GM23338 (cell line): Measurements from ENCODE around the gene ZNF587B. TPM values are rescaled to one million over a fixed set of nuclear protein-coding genes. Genes with fewer than 3 reads are reported as not detected.

Experiments used
- ATAC-seq: fragments of 200-7000 bp; cut with Tn5 transposase; 3 replicates; pipeline ENCODE4 v1.9.1; 2020
- DNase-seq: peaks from one replicate; pipeline ENCODE4 v3.0.0-alpha.2; 2015; ENCODE audit warnings: low spot score
- H2AFZ ChIP-seq: fragments of 200-600 bp; sonication (generic); 2 replicates; pipeline ENCODE4 v1.8.0; 2016; ENCODE audit warnings: antibody characterized with exemption, mild to moderate bottlenecking, moderate library complexity
- H3F3A ChIP-seq: fragments of 200-600 bp; sonication (generic); replicated peaks from 2 replicates; pipeline ENCODE4 v1.8.0; 2017; ENCODE audit warnings: antibody characterized with exemption, mixed run types, low read depth
- H3K27ac ChIP-seq: fragments of 200-600 bp; sonication (generic); 2 replicates; pipeline ENCODE4 v1.6.1; 2016; ENCODE audit warnings: low read depth
- H3K27me3 ChIP-seq: fragments of 200-600 bp; sonication (generic); 2 replicates; pipeline ENCODE4 v1.8.0; 2016; ENCODE audit warnings: mild to moderate bottlenecking, mixed run types, moderate library complexity; ENCODE audit not compliant: insufficient read depth
- H3K36me3 ChIP-seq: fragments of 200-600 bp; sonication (generic); 2 replicates; pipeline ENCODE4 v1.8.0; 2016; ENCODE audit warnings: mild to moderate bottlenecking; ENCODE audit not compliant: insufficient read depth
- H3K4me1 ChIP-seq: fragments of 200-600 bp; sonication (generic); 2 replicates; pipeline ENCODE4 v1.8.0; 2016; ENCODE audit warnings: mild to moderate bottlenecking, moderate library complexity; ENCODE audit not compliant: insufficient read depth
- H3K4me2 ChIP-seq: fragments of 200-600 bp; sonication (generic); 2 replicates; pipeline ENCODE4 v1.7.1; 2017; ENCODE audit warnings: mixed run types
- H3K4me3 ChIP-seq: fragments of 200-600 bp; sonication (generic); 2 replicates; pipeline ENCODE4 v1.6.1; 2016; ENCODE audit warnings: mixed run types
- H3K79me2 ChIP-seq: fragments of 200-600 bp; sonication (generic); replicated peaks from 2 replicates; pipeline ENCODE4 v1.8.0; 2017; ENCODE audit warnings: mild to moderate bottlenecking; ENCODE audit not compliant: insufficient read depth
- H3K9me2 ChIP-seq: fragments of 200-600 bp; sonication (generic); 2 replicates; pipeline ENCODE4 v1.8.0; 2017; ENCODE audit not compliant: insufficient read depth
- H4K20me1 ChIP-seq: fragments of 200-600 bp; sonication (generic); replicated peaks from 2 replicates; pipeline ENCODE4 v1.8.0; 2017; ENCODE audit warnings: mild to moderate bottlenecking; ENCODE audit not compliant: insufficient read depth
- H3K27ac Mint-ChIP-seq: 2 replicates; pipeline ENCODE4 v1.8.0; 2020; ENCODE audit warnings: inconsistent platforms, mild to moderate bottlenecking, moderate library complexity, mixed read lengths
- H3K27me3 Mint-ChIP-seq: 3 replicates; pipeline ENCODE4 v1.8.0; 2022; ENCODE audit warnings: low read depth, mild to moderate bottlenecking, moderate library complexity, mixed read lengths, inconsistent platforms; ENCODE audit not compliant: insufficient read depth, poor library complexity
- H3K36me3 Mint-ChIP-seq: 3 replicates; pipeline ENCODE4 v1.8.0; 2021; ENCODE audit warnings: low read depth, mild to moderate bottlenecking, inconsistent platforms, moderate library complexity, mixed read lengths
- H3K4me1 Mint-ChIP-seq: 3 replicates; pipeline ENCODE4 v1.8.0; 2020; ENCODE audit warnings: mild to moderate bottlenecking, inconsistent platforms, mixed read lengths
- H3K4me3 Mint-ChIP-seq: 3 replicates; pipeline ENCODE4 v1.8.0; 2021; ENCODE audit warnings: moderate library complexity, mild to moderate bottlenecking, inconsistent platforms, mixed read lengths
- H3K9me3 Mint-ChIP-seq: 3 replicates; pipeline ENCODE4 v1.8.0; 2020; ENCODE audit warnings: moderate library complexity, mild to moderate bottlenecking, inconsistent platforms, mixed read lengths
- CREB1 ChIP-seq: fragments of 250-450 bp; sonication (Bioruptor Pico); IDR thresholded peaks from 2 replicates; pipeline ENCODE4 v1.5.0; 2020; ENCODE audit warnings: low read depth, mild to moderate bottlenecking, moderate library complexity
- EZH2 ChIP-seq: fragments of 200-600 bp; sonication (generic); IDR thresholded peaks from one replicate; pipeline ENCODE4 v1.8.0; 2017; ENCODE audit warnings: antibody characterized with exemption, mild to moderate bottlenecking, low read depth; ENCODE audit not compliant: unreplicated experiment
- EZH2phosphoT487 ChIP-seq: fragments of 200-600 bp; sonication (generic); IDR thresholded peaks from one replicate; pipeline ENCODE4 v1.8.1; 2018; ENCODE audit warnings: antibody characterized with exemption; ENCODE audit not compliant: unreplicated experiment
- JUNB ChIP-seq: IDR thresholded peaks from one replicate; pipeline ENCODE4 v1.6.1; 2016; ENCODE audit warnings: antibody characterized with exemption; ENCODE audit not compliant: unreplicated experiment
- NANOG ChIP-seq: IDR thresholded peaks from 2 replicates; pipeline ENCODE4 v1.6.1; 2016; ENCODE audit warnings: antibody characterized with exemption, borderline replicate concordance
- POLR2AphosphoS5 ChIP-seq: IDR thresholded peaks from 2 replicates; pipeline ENCODE4 v1.6.1; 2016; ENCODE audit warnings: antibody characterized with exemption, low read depth
- STAT1 ChIP-seq: IDR thresholded peaks from one replicate; pipeline ENCODE4 v1.6.1; 2016; ENCODE audit warnings: antibody characterized with exemption; ENCODE audit not compliant: unreplicated experiment
- ZNF114 ChIP-seq: fragments of 250-450 bp; sonication (Bioruptor Pico); IDR thresholded peaks from 2 replicates; pipeline ENCODE4 v1.5.0; 2020; ENCODE audit warnings: mild to moderate bottlenecking, moderate library complexity
- ZNF331 ChIP-seq: fragments of 250-450 bp; sonication (Bioruptor Pico); IDR thresholded peaks from 2 replicates; pipeline ENCODE4 v1.5.0; 2020; ENCODE audit warnings: low read depth, mild to moderate bottlenecking, moderate library complexity
- polyA plus RNA-seq: library from polyadenylated mRNA; unstranded; fragments of >200 nt; fragmentation: Nextera tagmentation; extraction: Ambion mirVana; gene quantifications from 2 replicates; pipeline ENCODE4 v1.2.1, GENCODE V29; 2016
- total RNA-seq: library from RNA; depleted of rRNA; stranded (reverse); fragments of >200 nt; shearing (Covaris generic); gene quantifications from 2 replicates; pipeline ENCODE4 v1.2.3, GENCODE V29; 2014
- TF ChIP-seq, protein P1 (sequence below): IDR thresholded peaks from 2 replicates; pipeline ENCODE4 v1.6.1; 2016; ENCODE audit warnings: antibody characterized with exemption
- TF ChIP-seq, protein P2 (sequence below): fragments of 250-450 bp; sonication (Bioruptor Pico); IDR thresholded peaks from 2 replicates; pipeline ENCODE4 v1.5.0; 2020; ENCODE audit warnings: mild to moderate bottlenecking, moderate library complexity
- TF ChIP-seq, protein P3 (sequence below), 2 experiments: fragments of 200-600 bp in 1 of 2; sonication (generic) in 1 of 2; conservative IDR thresholded peaks; 2 replicates each; pipeline versions ENCODE4 v1.5.1 to v1.6.1; 2016 to 2017; ENCODE audit warnings: antibody characterized with exemption in 2 of 2, low read depth in 2 of 2, mild to moderate bottlenecking in 2 of 2, moderate library complexity in 1 of 2
- TF ChIP-seq, protein P4 (sequence below): IDR thresholded peaks from one replicate; pipeline ENCODE4 v1.6.1; 2018; ENCODE audit warnings: antibody characterized with exemption; ENCODE audit not compliant: unreplicated experiment

ZNF587B gene
- total and polyA plus RNA-seq, 2 experiments from 2014 or later, result 16.6 to 62.0 TPM

DNA sequence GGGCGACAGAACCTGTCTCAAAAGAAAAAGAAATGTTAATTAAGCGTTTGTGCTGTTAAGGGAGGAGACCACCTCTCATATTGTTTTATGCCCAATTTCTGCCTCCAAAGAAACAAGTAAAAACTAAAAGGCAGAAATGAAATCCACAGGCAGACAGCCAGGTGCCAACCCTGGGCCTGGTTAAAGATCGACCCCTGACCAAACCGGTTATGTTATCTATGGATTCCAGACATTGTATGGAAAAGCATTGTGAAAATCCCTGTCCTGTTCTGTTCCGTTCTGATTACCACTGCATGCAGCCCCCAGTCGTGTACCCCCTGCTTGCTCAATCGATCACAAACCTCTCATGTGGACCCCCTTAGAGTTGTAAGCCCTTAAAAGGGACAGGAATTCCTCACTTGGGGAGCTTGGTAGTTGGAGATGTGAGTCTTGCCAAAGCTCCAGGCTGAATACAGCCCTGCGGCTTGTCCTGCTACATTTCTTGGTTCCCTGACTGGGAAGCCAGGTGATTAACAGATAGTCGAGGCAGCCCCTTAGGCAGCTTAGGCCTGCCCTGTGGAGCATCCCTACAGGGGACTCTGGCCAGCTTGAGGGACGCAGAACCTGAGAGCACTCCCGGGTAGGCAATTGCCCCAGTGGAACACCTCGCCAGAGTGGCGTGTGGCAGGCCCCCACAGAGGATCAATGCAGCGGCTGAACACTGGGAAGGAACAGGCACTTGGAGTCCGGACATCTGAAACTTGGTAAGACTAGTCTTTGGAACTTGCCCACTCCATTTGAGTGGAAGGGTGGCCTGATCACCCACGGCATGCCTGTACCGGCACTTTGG, 14.6 kb upstream of the ZNF587B start:
- peak overlapping the region; percentile 94 for H3K4me3 Mint-ChIP-seq
- H3K27ac ChIP-seq, result no peak overlapping the region
- no peak for DNase-seq

More for the DNA sequence above, 14.6 kb upstream of the ZNF587B start:
- Mint-ChIP-seq H3K27me3 (peaks cover 13% of the 10 kb centered on the region), H3K9me3 (no peaks in the 10 kb centered on the region; the same call in 2 of the 3 replicates), H3K27ac (peak overlapping the region; percentile 95), H3K36me3 (peaks cover 24% of the 10 kb centered on the region), H3K4me1 (peaks cover 33% of the 10 kb centered on the region)
- Histone ChIP-seq H3K4me1 (peaks cover 10% of the 10 kb centered on the region), H2AFZ (no peak overlapping the region), H3K4me3 (peak overlapping the region; percentile 28; the same call in 1 of the 2 replicates), H3K79me2 (peaks cover 47% of the 10 kb centered on the region), H4K20me1 (peaks cover 19% of the 10 kb centered on the region), H3K9me2 (no peaks in the 10 kb centered on the region), H3F3A (peaks cover 4% of the 10 kb centered on the region; the same call in 1 of the 2 replicates), H3K36me3 (peaks cover 12% of the 10 kb centered on the region), H3K27me3 (no peaks in the 10 kb centered on the region), H3K4me2 (peak overlapping the region; percentile 52; the same call in 1 of the 2 replicates)
- ATAC-seq, result no peak
- TF ChIP-seq, protein P1, sequence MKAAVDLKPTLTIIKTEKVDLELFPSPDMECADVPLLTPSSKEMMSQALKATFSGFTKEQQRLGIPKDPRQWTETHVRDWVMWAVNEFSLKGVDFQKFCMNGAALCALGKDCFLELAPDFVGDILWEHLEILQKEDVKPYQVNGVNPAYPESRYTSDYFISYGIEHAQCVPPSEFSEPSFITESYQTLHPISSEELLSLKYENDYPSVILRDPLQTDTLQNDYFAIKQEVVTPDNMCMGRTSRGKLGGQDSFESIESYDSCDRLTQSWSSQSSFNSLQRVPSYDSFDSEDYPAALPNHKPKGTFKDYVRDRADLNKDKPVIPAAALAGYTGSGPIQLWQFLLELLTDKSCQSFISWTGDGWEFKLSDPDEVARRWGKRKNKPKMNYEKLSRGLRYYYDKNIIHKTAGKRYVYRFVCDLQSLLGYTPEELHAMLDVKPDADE, result no peak
- TF ChIP-seq EZH2 (no peak), ZNF114 (CRISPR knock-in tag) (no peak), JUNB (no peak), POLR2AphosphoS5 (no peak), NANOG (no peak), STAT1 (no peak), EZH2phosphoT487 (no peak), CREB1 (CRISPR knock-in tag) (no peak), ZNF331 (CRISPR knock-in tag) (no peak)
- TF ChIP-seq, protein P2, sequence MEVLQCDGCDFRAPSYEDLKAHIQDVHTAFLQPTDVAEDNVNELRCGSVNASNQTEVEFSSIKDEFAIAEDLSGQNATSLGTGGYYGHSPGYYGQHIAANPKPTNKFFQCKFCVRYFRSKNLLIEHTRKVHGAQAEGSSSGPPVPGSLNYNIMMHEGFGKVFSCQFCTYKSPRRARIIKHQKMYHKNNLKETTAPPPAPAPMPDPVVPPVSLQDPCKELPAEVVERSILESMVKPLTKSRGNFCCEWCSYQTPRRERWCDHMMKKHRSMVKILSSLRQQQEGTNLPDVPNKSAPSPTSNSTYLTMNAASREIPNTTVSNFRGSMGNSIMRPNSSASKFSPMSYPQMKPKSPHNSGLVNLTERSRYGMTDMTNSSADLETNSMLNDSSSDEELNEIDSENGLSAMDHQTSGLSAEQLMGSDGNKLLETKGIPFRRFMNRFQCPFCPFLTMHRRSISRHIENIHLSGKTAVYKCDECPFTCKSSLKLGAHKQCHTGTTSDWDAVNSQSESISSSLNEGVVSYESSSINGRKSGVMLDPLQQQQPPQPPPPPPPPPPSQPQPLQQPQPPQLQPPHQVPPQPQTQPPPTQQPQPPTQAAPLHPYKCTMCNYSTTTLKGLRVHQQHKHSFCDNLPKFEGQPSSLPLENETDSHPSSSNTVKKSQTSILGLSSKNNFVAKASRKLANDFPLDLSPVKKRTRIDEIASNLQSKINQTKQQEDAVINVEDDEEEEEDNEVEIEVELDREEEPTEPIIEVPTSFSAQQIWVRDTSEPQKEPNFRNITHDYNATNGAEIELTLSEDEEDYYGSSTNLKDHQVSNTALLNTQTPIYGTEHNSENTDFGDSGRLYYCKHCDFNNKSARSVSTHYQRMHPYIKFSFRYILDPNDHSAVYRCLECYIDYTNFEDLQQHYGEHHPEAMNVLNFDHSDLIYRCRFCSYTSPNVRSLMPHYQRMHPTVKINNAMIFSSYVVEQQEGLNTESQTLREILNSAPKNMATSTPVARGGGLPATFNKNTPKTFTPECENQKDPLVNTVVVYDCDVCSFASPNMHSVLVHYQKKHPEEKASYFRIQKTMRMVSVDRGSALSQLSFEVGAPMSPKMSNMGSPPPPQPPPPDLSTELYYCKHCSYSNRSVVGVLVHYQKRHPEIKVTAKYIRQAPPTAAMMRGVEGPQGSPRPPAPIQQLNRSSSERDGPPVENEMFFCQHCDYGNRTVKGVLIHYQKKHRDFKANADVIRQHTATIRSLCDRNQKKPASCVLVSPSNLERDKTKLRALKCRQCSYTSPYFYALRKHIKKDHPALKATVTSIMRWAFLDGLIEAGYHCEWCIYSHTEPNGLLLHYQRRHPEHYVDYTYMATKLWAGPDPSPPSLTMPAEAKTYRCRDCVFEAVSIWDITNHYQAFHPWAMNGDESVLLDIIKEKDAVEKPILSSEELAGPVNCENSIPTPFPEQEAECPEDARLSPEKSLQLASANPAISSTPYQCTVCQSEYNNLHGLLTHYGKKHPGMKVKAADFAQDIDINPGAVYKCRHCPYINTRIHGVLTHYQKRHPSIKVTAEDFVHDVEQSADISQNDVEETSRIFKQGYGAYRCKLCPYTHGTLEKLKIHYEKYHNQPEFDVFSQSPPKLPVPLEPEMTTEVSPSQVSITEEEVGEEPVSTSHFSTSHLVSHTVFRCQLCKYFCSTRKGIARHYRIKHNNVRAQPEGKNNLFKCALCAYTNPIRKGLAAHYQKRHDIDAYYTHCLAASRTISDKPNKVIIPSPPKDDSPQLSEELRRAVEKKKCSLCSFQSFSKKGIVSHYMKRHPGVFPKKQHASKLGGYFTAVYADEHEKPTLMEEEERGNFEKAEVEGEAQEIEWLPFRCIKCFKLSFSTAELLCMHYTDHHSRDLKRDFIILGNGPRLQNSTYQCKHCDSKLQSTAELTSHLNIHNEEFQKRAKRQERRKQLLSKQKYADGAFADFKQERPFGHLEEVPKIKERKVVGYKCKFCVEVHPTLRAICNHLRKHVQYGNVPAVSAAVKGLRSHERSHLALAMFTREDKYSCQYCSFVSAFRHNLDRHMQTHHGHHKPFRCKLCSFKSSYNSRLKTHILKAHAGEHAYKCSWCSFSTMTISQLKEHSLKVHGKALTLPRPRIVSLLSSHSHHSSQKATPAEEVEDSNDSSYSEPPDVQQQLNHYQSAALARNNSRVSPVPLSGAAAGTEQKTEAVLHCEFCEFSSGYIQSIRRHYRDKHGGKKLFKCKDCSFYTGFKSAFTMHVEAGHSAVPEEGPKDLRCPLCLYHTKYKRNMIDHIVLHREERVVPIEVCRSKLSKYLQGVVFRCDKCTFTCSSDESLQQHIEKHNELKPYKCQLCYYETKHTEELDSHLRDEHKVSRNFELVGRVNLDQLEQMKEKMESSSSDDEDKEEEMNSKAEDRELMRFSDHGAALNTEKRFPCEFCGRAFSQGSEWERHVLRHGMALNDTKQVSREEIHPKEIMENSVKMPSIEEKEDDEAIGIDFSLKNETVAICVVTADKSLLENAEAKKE (CRISPR knock-in tag), result no peak
- TF ChIP-seq, protein P3, sequence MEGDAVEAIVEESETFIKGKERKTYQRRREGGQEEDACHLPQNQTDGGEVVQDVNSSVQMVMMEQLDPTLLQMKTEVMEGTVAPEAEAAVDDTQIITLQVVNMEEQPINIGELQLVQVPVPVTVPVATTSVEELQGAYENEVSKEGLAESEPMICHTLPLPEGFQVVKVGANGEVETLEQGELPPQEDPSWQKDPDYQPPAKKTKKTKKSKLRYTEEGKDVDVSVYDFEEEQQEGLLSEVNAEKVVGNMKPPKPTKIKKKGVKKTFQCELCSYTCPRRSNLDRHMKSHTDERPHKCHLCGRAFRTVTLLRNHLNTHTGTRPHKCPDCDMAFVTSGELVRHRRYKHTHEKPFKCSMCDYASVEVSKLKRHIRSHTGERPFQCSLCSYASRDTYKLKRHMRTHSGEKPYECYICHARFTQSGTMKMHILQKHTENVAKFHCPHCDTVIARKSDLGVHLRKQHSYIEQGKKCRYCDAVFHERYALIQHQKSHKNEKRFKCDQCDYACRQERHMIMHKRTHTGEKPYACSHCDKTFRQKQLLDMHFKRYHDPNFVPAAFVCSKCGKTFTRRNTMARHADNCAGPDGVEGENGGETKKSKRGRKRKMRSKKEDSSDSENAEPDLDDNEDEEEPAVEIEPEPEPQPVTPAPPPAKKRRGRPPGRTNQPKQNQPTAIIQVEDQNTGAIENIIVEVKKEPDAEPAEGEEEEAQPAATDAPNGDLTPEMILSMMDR (conservative IDR thresholded peaks at IDR 0.05; ENCODE audit: low read depth in 2 of 2), result no peak
- TF ChIP-seq, protein P4, sequence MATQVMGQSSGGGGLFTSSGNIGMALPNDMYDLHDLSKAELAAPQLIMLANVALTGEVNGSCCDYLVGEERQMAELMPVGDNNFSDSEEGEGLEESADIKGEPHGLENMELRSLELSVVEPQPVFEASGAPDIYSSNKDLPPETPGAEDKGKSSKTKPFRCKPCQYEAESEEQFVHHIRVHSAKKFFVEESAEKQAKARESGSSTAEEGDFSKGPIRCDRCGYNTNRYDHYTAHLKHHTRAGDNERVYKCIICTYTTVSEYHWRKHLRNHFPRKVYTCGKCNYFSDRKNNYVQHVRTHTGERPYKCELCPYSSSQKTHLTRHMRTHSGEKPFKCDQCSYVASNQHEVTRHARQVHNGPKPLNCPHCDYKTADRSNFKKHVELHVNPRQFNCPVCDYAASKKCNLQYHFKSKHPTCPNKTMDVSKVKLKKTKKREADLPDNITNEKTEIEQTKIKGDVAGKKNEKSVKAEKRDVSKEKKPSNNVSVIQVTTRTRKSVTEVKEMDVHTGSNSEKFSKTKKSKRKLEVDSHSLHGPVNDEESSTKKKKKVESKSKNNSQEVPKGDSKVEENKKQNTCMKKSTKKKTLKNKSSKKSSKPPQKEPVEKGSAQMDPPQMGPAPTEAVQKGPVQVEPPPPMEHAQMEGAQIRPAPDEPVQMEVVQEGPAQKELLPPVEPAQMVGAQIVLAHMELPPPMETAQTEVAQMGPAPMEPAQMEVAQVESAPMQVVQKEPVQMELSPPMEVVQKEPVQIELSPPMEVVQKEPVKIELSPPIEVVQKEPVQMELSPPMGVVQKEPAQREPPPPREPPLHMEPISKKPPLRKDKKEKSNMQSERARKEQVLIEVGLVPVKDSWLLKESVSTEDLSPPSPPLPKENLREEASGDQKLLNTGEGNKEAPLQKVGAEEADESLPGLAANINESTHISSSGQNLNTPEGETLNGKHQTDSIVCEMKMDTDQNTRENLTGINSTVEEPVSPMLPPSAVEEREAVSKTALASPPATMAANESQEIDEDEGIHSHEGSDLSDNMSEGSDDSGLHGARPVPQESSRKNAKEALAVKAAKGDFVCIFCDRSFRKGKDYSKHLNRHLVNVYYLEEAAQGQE, result no peak
